ENCODE measurements around the gene ACSM3.

ACSM3 gene

GRCh38 chr16:20774703-20775362, 11.0 kb downstream of the ACSM3 start:
- H3K4me2 ChIP-seq (ENCODE audit: low read length), result no peak overlapping the region
- TF ChIP-seq EZH2phosphoT487 (IDR thresholded peaks at IDR 0.05; ENCODE audit: low read depth) (no peak), CTCF (IDR thresholded peaks at IDR 0.05; ENCODE audit: low read depth, low read length) (peak; percentile 83)
- H3K4me3 ChIP-seq (ENCODE audit: low read length), result no peak overlapping the region
- H3K36me3 ChIP-seq (replicated peaks; ENCODE audit: low read depth, low read length), result peaks cover 3% of the 10 kb centered on the region
- no peaks in the 10 kb centered on the region for H4K20me1 ChIP-seq (ENCODE audit: insufficient read depth, low read length)
- no peaks in the 10 kb centered on the region for H3K9me3 ChIP-seq (ENCODE audit: insufficient read depth, low read length)
- no peak overlapping the region for H2AFZ ChIP-seq (ENCODE audit: low read depth, low read length)
- no peaks in the 10 kb centered on the region for H3K27me3 ChIP-seq (ENCODE audit: low read depth, low read length)
- no peaks in the 10 kb centered on the region for H3K4me1 ChIP-seq (ENCODE audit: low read length)
- H3K79me2 ChIP-seq (ENCODE audit: low read length), result no peaks in the 10 kb centered on the region
- no peak overlapping the region for H3K27ac ChIP-seq (ENCODE audit: low read length)
- H3K9ac ChIP-seq (ENCODE audit: low read length), result no peak overlapping the region

GRCh38 chr16:20781697-20782096, 17.9 kb downstream of the ACSM3 start:
- no peak overlapping the region for H3K4me3 ChIP-seq (ENCODE audit: low read length)
- H3K4me1 ChIP-seq (ENCODE audit: low read length), result no peaks in the 10 kb centered on the region
- H3K27me3 ChIP-seq (ENCODE audit: low read depth, low read length), result no peaks in the 10 kb centered on the region
- no peak overlapping the region for H3K9ac ChIP-seq (ENCODE audit: low read length)
- H3K79me2 ChIP-seq (ENCODE audit: low read length), result no peaks in the 10 kb centered on the region
- no peaks in the 10 kb centered on the region for H3K9me3 ChIP-seq (ENCODE audit: insufficient read depth, low read length)
- no peaks in the 10 kb centered on the region for H4K20me1 ChIP-seq (ENCODE audit: insufficient read depth, low read length)
- no peak overlapping the region for H2AFZ ChIP-seq (ENCODE audit: low read depth, low read length)
- TF ChIP-seq CTCF (IDR thresholded peaks at IDR 0.05; ENCODE audit: low read depth, low read length), result no peak
- no peak for TF ChIP-seq EZH2phosphoT487 (IDR thresholded peaks at IDR 0.05; ENCODE audit: low read depth)
- H3K4me2 ChIP-seq (ENCODE audit: low read length), result no peak overlapping the region
- H3K27ac ChIP-seq (ENCODE audit: low read length), result no peak overlapping the region
- H3K36me3 ChIP-seq (replicated peaks; ENCODE audit: low read depth, low read length), result peaks cover 6% of the 10 kb centered on the region

DNA sequence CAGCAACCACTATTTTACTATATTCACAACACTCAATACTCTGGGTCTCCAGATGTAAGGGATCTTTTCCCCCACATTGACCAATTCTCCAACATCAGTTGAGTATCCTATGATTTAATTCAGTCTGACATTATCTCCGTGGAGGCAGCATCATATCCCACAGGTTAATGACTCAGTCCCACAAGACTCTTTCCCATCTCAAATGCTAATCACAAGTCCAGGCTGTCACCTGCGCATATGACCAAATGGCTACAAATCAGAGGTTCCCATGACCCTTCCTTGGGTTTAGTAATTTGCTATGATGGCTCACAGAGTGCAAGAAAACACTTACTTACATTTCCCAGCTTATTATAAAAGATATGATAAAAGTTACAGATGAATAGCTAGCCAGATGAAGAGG, 18.7 kb downstream of the ACSM3 start:
- TF ChIP-seq EZH2phosphoT487 (IDR thresholded peaks at IDR 0.05; ENCODE audit: low read depth), result no peak
- no peak for TF ChIP-seq CTCF (IDR thresholded peaks at IDR 0.05; ENCODE audit: low read depth, low read length)
- Histone ChIP-seq H3K9ac (ENCODE audit: low read length) (no peak overlapping the region), H3K4me1 (ENCODE audit: low read length) (no peaks in the 10 kb centered on the region), H3K9me3 (ENCODE audit: insufficient read depth, low read length) (no peaks in the 10 kb centered on the region), H3K27ac (ENCODE audit: low read length) (no peak overlapping the region), H4K20me1 (ENCODE audit: insufficient read depth, low read length) (no peaks in the 10 kb centered on the region), H2AFZ (ENCODE audit: low read depth, low read length) (no peak overlapping the region), H3K36me3 (replicated peaks; ENCODE audit: low read depth, low read length) (peaks cover 6% of the 10 kb centered on the region), H3K4me2 (ENCODE audit: low read length) (no peak overlapping the region), H3K27me3 (ENCODE audit: low read depth, low read length) (no peaks in the 10 kb centered on the region), H3K79me2 (ENCODE audit: low read length) (no peaks in the 10 kb centered on the region), H3K4me3 (ENCODE audit: low read length) (no peak overlapping the region)

DNA sequence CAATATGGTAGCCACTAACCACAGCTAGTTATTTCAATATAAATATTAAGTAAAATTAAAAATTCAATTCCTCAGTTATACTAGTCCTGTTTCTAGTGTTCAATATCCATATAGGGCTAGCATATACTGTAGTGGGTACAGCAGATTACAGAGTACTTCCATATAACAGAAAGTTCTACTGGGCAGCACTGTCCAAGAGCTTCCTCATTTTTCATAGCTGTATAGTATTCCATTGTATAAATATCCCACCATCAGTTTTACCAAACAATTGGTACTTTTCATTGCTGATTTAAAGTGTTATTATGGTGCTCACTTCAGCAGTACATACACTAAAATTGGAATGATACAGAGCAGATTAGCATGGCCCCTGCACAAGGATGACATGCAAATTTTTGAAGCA, 20.4 kb downstream of the ACSM3 start:
- no peak overlapping the region for H2AFZ ChIP-seq (ENCODE audit: low read depth, low read length)
- H3K79me2 ChIP-seq (ENCODE audit: low read length), result no peaks in the 10 kb centered on the region
- TF ChIP-seq CTCF (IDR thresholded peaks at IDR 0.05; ENCODE audit: low read depth, low read length) (no peak), EZH2phosphoT487 (IDR thresholded peaks at IDR 0.05; ENCODE audit: low read depth) (no peak)
- H3K27ac ChIP-seq (ENCODE audit: low read length), result no peak overlapping the region
- H4K20me1 ChIP-seq (ENCODE audit: insufficient read depth, low read length), result no peaks in the 10 kb centered on the region
- H3K4me3 ChIP-seq (ENCODE audit: low read length), result no peak overlapping the region
- H3K9ac ChIP-seq (ENCODE audit: low read length), result no peak overlapping the region
- H3K4me1 ChIP-seq (ENCODE audit: low read length), result no peaks in the 10 kb centered on the region
- no peaks in the 10 kb centered on the region for H3K9me3 ChIP-seq (ENCODE audit: insufficient read depth, low read length)
- no peaks in the 10 kb centered on the region for H3K27me3 ChIP-seq (ENCODE audit: low read depth, low read length)
- peaks cover 3% of the 10 kb centered on the region for H3K36me3 ChIP-seq (replicated peaks; ENCODE audit: low read depth, low read length)
- no peak overlapping the region for H3K4me2 ChIP-seq (ENCODE audit: low read length)
